TTC549 (cell line): ENCODE data around the gene USP10.

Experiments used
- FAIRE-seq: peaks from 2 replicates; lab custom pipeline; 2012; peaks lifted over from hg19 to GRCh38; lab: Jason Lieb, UNC

USP10 gene, protein sequence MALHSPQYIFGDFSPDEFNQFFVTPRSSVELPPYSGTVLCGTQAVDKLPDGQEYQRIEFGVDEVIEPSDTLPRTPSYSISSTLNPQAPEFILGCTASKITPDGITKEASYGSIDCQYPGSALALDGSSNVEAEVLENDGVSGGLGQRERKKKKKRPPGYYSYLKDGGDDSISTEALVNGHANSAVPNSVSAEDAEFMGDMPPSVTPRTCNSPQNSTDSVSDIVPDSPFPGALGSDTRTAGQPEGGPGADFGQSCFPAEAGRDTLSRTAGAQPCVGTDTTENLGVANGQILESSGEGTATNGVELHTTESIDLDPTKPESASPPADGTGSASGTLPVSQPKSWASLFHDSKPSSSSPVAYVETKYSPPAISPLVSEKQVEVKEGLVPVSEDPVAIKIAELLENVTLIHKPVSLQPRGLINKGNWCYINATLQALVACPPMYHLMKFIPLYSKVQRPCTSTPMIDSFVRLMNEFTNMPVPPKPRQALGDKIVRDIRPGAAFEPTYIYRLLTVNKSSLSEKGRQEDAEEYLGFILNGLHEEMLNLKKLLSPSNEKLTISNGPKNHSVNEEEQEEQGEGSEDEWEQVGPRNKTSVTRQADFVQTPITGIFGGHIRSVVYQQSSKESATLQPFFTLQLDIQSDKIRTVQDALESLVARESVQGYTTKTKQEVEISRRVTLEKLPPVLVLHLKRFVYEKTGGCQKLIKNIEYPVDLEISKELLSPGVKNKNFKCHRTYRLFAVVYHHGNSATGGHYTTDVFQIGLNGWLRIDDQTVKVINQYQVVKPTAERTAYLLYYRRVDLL

GRCh38 chr16:84699712-84700445, at the start of gene USP10:
Gene USP10, plus strand, starts transcription at chr16:84700000. Its CDS starts 91 bp downstream, at chr16:84700091.
- FAIRE-seq: no peak

GRCh38 chr16:84650062-84650991, 49.5 kb upstream of the USP10 start:
- FAIRE-seq: no peak

DNA sequence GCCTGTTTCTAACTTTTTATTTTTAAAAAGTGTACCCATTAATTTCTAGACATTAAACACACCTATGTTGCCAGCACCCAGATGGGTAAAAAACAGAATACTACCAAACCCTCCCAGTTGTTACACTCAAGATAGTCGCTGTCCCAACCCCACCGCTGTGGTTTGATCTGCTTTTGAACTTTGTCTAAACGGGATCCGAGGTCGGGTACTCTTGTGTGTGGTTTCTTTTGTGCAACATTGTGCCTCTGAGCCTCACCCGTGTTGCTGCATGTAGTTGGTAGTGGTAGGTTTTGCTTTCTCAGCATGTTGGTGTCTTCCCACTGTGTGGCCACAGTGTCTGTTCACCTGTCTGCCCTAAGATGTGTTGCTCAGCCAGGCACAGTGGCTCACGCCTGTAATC, 47.2 kb upstream of the USP10 start:
- FAIRE-seq: no peak

DNA sequence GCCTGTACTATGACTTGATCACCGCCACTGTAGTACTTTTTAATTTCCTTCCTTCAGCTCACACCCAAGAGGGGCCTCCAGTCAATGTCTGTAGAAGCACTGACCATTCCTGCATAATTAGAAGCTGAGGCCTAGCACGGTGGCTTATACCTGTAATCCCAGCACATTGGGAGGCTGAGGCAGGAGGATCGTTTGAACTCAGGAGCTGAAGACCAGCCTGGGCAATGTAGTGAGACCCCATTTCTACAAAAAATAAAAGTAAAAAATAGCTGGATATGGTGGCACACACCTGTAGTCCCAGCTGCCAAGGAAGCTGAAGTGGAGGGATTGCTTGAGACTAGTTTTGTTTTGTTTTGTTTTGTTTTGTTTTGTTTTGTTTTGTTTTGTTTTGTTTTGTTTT, 45.6 kb upstream of the USP10 start:
- FAIRE-seq: no peak

- FAIRE-seq: no peak
These were observed 44.8 kb upstream of the USP10 start for GRCh38 chr16:84654998-84655397.

- no peak for FAIRE-seq
These were observed 43.2 kb upstream of the USP10 start for GRCh38 chr16:84656649-84657048.

DNA sequence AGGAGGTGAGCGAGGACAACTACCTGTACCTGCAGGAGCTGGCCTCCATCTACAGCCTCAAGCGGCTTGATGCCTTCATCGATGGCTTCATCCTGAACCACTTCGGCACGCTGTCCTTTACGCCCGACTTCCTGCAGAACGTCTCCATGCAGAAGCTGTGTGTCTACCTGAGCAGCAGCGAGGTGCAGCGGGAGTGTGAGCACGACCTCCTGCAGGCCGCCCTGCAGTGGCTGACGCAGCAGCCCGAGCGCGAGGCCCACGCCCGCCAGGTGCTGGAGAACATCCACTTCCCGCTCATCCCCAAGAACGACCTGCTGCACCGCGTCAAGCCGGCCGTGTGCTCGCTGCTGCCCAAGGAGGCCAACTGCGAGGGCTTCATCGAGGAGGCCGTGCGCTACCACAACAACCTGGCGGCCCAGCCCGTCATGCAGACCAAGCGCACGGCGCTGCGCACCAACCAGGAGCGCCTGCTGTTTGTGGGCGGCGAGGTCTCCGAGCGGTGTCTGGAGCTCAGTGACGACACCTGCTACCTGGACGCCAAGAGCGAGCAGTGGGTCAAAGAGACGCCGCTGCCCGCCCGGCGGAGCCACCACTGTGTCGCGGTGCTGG, 42.5 kb upstream of the USP10 start:
- no peak for FAIRE-seq

GRCh38 chr16:84658690-84659089, 41.1 kb upstream of the USP10 start:
- FAIRE-seq: no peak

DNA sequence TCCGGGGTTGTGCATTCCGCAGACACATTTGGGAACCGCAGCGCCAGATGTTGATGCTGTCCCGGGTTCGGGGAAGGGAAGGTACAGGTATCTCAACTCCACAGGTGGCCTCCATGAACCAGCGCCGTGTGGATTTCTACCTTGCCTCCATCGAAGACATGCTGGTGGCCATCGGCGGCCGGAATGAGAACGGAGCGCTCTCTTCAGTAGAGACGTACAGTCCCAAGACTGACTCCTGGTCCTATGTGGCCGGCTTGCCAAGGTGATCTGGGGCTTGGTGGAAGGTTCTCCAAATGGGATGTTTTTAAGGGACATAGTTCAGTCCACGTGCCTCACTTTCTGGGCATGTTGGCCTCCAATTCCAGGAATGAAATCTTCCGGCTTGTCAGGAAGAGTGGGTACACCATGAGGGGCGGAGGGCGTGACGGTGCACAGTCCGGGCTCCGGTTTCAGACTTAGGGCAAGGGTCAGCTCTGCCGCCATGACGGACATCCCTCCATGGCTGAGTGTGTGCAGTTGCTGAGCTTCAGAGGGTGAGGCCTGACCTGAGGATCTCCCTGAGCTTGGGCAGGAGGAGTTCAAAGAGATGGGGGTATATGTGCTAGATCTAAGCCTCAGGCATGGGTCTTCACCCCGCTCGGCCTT, 40.0 kb upstream of the USP10 start:
- no peak for FAIRE-seq

DNA sequence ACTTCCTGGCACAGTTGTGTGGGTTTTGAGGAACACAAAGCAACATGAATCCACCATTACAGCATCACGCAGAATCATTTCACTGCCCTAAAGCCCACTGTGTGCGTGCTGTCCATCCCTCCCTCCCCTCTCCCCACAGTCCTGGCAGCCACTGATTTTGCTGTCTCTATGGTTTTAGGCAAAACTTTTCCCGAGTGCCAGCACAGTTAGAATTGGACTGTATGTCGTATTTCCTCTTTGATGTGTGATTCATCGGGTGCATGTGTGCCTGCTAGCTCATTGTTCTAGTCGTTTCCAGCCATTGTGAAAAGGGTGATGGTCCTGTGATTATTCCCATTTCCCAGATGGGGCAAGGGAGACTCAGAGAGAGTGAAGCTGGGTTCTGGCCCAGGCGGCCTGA, 38.8 kb upstream of the USP10 start:
- FAIRE-seq: no peak

DNA sequence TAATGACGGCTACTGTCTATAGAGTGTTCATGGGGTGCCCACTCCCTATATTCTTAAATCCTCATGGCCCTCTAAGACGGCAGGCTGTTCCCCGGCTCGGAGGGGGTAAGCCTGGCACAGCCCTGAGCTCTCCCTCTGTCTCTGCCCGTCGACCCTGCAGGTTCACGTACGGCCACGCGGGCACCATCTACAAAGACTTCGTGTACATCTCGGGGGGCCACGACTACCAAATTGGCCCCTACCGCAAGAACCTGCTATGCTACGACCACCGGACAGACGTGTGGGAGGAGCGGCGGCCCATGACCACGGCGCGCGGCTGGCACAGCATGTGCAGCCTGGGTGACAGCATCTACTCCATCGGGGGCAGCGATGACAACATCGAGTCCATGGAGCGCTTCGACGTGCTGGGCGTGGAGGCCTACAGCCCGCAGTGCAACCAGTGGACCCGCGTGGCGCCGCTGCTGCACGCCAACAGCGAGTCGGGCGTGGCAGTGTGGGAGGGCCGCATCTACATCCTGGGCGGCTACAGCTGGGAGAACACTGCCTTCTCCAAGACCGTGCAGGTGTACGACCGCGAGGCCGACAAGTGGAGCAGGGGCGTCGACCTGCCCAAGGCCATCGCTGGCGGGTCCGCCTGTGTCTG, 38.3 kb upstream of the USP10 start:
- no peak for FAIRE-seq

GRCh38 chr16:84662471-84662870, 37.3 kb upstream of the USP10 start:
- no peak for FAIRE-seq

- FAIRE-seq: no peak
These were observed 36.2 kb upstream of the USP10 start for GRCh38 chr16:84663433-84664101.

GRCh38 chr16:84665359-84665758, 34.4 kb upstream of the USP10 start:
- no peak for FAIRE-seq

DNA sequence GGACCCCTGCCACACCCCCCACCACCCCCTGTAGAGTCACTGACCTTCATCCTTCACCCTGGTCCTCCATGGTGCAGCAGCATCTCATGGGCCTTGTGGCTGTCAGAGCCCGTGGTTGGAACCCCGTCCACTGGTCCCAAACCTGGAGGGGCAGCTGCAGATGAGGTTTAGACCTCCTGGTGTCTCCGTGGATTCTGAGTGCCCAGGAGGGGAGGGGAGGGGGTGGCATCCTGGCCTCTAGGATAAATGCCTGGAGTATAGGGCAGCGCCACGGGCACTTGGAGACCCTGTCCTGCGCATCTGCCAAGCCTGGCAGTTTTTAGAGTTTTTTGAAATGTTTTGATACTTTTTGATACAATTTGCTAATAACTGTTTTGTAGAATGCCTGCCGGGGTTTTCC, 34.0 kb upstream of the USP10 start:
- no peak for FAIRE-seq

- FAIRE-seq: no peak
These were observed 32.0 kb upstream of the USP10 start for GRCh38 chr16:84667600-84668309.

- no peak for FAIRE-seq
These were observed 29.7 kb upstream of the USP10 start for GRCh38 chr16:84670063-84670462.

GRCh38 chr16:84672276-84673202, 27.3 kb upstream of the USP10 start:
- FAIRE-seq: no peak
